Measurements from ENCODE around the gene SPON1.

- TF ChIP-seq ZNF274 (IDR thresholded peaks at IDR 0.05; ENCODE audit: insufficient read depth, insufficient read length): no peak
- TF ChIP-seq ZNF687 (IDR thresholded peaks at IDR 0.05): no peak
- no peak for TF ChIP-seq POLR2AphosphoS2 (IDR thresholded peaks at IDR 0.05; ENCODE audit: low read depth, low read length)
- no peak for TF ChIP-seq CTCF (IDR thresholded peaks at IDR 0.05 in 2 of 3, conservative IDR thresholded peaks at IDR 0.05 in 1 of 3; ENCODE audit: control insufficient read depth in 2 of 3, extremely low read depth in 1 of 3, insufficient read depth in 1 of 3, low read depth in 3 of 3, low read length in 3 of 3)
- TF ChIP-seq ZNF592 (IDR thresholded peaks at IDR 0.05): no peak
- TF ChIP-seq POLR2AphosphoS5 (IDR thresholded peaks at IDR 0.05; ENCODE audit: low read length): no peak
- TF ChIP-seq MEF2A (IDR thresholded peaks at IDR 0.05; ENCODE audit: insufficient read depth, low read depth, low read length): no peak
- no peak for TF ChIP-seq CEBPZ (IDR thresholded peaks at IDR 0.05; ENCODE audit: low read depth, low read length)
- no peak for TF ChIP-seq POLR2A (IDR thresholded peaks at IDR 0.05; ENCODE audit: low read depth, low read length)
- no peak for TF ChIP-seq MYC (IDR thresholded peaks at IDR 0.05; ENCODE audit: insufficient read depth, insufficient read length, insufficient replicate concordance, low read length, severe bottlenecking)
- TF ChIP-seq RELA (IDR thresholded peaks at IDR 0.05; ENCODE audit: borderline replicate concordance, partially characterized antibody): no peak
- no peak for TF ChIP-seq ZNF24 (IDR thresholded peaks at IDR 0.05)
- no peak for TF ChIP-seq SP1 (IDR thresholded peaks at IDR 0.05; ENCODE audit: low read depth, low read length)
Observed at GRCh38 chr11:13952668-13953067, 9.9 kb upstream of the SPON1 start.
